Measurements from ENCODE around the gene MYL5.

- TF ChIP-seq POLR2A (IDR thresholded peaks at IDR 0.05) (no peak), CTCF (IDR thresholded peaks at IDR 0.05) (no peak)
These were observed 47.9 kb downstream of the MYL5 start for GRCh38 chr4:722169-722725.
